K562 (cell line): Measurements from ENCODE around the gene SLC38A2. TPM values are rescaled to one million over a fixed set of nuclear protein-coding genes. Genes with fewer than 3 reads are reported as not detected.
A peak's percentile ranks its signal among the peaks of the same experiment; 100 is the strongest.

Source experiments
- ATF1 ChIP-seq, 2 experiments: fragments of 450-650 bp in 1 of 2; IDR thresholded peaks; 2 replicates each; pipeline ENCODE4 v1.6.1; 2016; ENCODE audit warnings: missing compliant biosample characterization in 1 of 2, missing genetic modification characterization in 1 of 2
- DIDO1 ChIP-seq: fragments of 450-650 bp; IDR thresholded peaks from 2 replicates; pipeline ENCODE4 v1.6.1; 2016; ENCODE audit warnings: low read depth, missing biosample characterization, missing genetic modification characterization
- ESRRA ChIP-seq: fragments of 450-650 bp; IDR thresholded peaks from 2 replicates; pipeline ENCODE4 v1.6.1; 2014; ENCODE audit warnings: low read depth, mild to moderate bottlenecking, moderate library complexity, borderline replicate concordance
- FOXK1 ChIP-seq: sonication (generic); formaldehyde crosslinking; IDR thresholded peaks from 2 replicates; pipeline ENCODE4 v1.8.0; 2022; ENCODE audit warnings: missing genetic modification reagents, mild to moderate bottlenecking, borderline replicate concordance
- HCFC1 ChIP-seq: IDR thresholded peaks from 2 replicates; pipeline ENCODE4 v1.6.1; 2012; ENCODE audit warnings: low read depth, low read length, improper control_type of control experiment
- MAFF ChIP-seq: IDR thresholded peaks from 2 replicates; pipeline ENCODE4 v1.6.1; 2012; ENCODE audit warnings: low read length, improper control_type of control experiment
- MCM7 ChIP-seq, 2 experiments: fragments of 450-650 bp; IDR thresholded peaks; 2 replicates each; pipeline ENCODE4 v1.6.1; 2016 to 2018
- MXI1 ChIP-seq: IDR thresholded peaks from 2 replicates; pipeline ENCODE4 v1.6.1; 2011; ENCODE audit warnings: low read depth, mild to moderate bottlenecking, improper control_type of control experiment, low read length
- POLR2A ChIP-seq: fragments of 450-650 bp; conservative IDR thresholded peaks from 2 replicates; pipeline ENCODE4 v1.6.1; 2016
- STAT5B ChIP-seq: fragments of 250-450 bp; sonication (Bioruptor Pico); IDR thresholded peaks from 2 replicates; pipeline ENCODE4 v1.8.0; 2021; ENCODE audit warnings: mild to moderate bottlenecking, inconsistent platforms
- WHSC1 ChIP-seq: IDR thresholded peaks from one replicate; pipeline ENCODE4 v1.6.1; 2012; ENCODE audit warnings: low read length, control low read depth, inconsistent platforms
- XRCC4 ChIP-seq: IDR thresholded peaks from one replicate; pipeline ENCODE4 v1.6.1; 2011; ENCODE audit not compliant: insufficient read depth, insufficient read length; ENCODE audit errors: extremely low read depth
- ZNF133 ChIP-seq: fragments of 250-450 bp; sonication (Bioruptor Pico); IDR thresholded peaks from 2 replicates; pipeline ENCODE4 v1.4.0; 2020; ENCODE audit warnings: mild to moderate bottlenecking
- ZNF584 ChIP-seq: fragments of 200-800 bp; sonication (Bioruptor generic); IDR thresholded peaks from 2 replicates; pipeline ENCODE4 v1.6.1; 2016; ENCODE audit warnings: low read depth, mild to moderate bottlenecking, missing genetic modification characterization, missing compliant biosample characterization
- polyA plus RNA-seq, 8 experiments: library from polyadenylated mRNA; depleted of rRNA in 4 of 8; stranded (reverse) in 5 of 8; unstranded in 3 of 8; fragments of >200 nt; fragmentation: Nextera tagmentation in 2 of 8; fragmentation: Illumina TruSeq in 1 of 8; extraction: Ambion mirVana in 2 of 8; extraction: Trizol in 1 of 8; gene quantifications; 2 replicates each; pipeline versions ENCODE4 v1.2.1 to v1.2.3, GENCODE V29; 2011 to 2014; ENCODE audit warnings: inconsistent platforms in 1 of 8, missing spikeins in 1 of 8
- total RNA-seq, 7 experiments: library from RNA; depleted of rRNA in 6 of 7; stranded (reverse); fragments of >200 nt in 6 of 7; fragmentation: Illumina TruSeq in 2 of 7; extraction: Trizol in 2 of 7; gene quantifications; 2 replicates each; pipeline versions ENCODE4 v1.2.1 to v1.2.3, GENCODE V29; 2011 to 2021; ENCODE audit warnings: low replicate concordance in 1 of 7
- TF ChIP-seq, protein P1 (sequence below): fragments of 450-650 bp; IDR thresholded peaks from 2 replicates; pipeline ENCODE4 v1.6.1; 2016; ENCODE audit warnings: low read depth
- TF ChIP-seq, protein P2 (sequence below): fragments of 450-650 bp; formaldehyde crosslinking; IDR thresholded peaks from 2 replicates; pipeline ENCODE4 v1.4.0; 2022; ENCODE audit warnings: missing genetic modification characterization
- TF ChIP-seq, protein P3 (sequence below): fragments of 450-650 bp; formaldehyde crosslinking; IDR thresholded peaks from 2 replicates; pipeline ENCODE4 v1.4.0; 2020; ENCODE audit warnings: mild to moderate bottlenecking, moderate library complexity

SLC38A2 gene
- total and polyA plus RNA-seq, 9 of the 15 experiments (the other 6 are each of a cell fraction or from before 2014, with no cell fraction given): 98.7 to 292 (median 143) TPM

DNA sequence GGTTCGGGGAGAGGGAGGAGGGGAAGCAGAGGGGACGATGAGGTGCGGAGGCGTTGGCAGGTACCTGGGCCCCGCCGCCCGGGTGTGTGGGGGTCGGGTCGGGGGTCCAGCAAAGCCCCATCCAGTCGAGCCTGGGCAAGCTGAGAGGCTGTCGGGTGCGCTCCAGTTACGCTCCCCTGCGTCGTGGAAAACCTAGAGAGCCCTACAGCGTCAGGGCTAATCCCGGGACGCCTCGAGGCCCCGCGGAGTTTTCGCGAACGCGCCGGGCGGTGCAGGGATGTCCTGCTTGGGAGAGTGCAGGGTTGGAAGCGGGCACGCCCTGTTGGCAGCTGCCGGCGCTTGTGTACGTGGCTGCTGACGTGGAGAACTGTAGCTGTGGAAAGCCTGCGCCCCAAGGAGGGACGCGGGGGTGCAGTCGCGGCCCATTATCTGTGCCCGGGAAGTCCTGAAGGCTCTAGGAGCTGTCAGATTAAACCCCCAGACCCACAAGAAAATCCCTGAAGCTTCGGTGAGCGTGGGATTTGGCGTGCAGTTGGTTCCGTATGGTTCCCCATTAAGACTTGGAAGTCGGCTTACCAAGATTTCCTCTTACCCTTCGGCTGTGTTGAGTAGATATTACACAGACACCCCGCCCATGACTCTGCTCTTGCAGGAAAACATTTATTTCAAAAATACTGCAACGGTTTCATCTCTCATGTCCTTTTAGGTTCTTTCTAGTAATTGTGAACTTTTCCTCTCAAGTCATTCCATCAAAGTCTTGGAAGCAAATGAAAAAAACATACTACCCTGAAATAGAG is 11.3 kb upstream of the SLC38A2 start (continued):
- TF ChIP-seq, protein P1, sequence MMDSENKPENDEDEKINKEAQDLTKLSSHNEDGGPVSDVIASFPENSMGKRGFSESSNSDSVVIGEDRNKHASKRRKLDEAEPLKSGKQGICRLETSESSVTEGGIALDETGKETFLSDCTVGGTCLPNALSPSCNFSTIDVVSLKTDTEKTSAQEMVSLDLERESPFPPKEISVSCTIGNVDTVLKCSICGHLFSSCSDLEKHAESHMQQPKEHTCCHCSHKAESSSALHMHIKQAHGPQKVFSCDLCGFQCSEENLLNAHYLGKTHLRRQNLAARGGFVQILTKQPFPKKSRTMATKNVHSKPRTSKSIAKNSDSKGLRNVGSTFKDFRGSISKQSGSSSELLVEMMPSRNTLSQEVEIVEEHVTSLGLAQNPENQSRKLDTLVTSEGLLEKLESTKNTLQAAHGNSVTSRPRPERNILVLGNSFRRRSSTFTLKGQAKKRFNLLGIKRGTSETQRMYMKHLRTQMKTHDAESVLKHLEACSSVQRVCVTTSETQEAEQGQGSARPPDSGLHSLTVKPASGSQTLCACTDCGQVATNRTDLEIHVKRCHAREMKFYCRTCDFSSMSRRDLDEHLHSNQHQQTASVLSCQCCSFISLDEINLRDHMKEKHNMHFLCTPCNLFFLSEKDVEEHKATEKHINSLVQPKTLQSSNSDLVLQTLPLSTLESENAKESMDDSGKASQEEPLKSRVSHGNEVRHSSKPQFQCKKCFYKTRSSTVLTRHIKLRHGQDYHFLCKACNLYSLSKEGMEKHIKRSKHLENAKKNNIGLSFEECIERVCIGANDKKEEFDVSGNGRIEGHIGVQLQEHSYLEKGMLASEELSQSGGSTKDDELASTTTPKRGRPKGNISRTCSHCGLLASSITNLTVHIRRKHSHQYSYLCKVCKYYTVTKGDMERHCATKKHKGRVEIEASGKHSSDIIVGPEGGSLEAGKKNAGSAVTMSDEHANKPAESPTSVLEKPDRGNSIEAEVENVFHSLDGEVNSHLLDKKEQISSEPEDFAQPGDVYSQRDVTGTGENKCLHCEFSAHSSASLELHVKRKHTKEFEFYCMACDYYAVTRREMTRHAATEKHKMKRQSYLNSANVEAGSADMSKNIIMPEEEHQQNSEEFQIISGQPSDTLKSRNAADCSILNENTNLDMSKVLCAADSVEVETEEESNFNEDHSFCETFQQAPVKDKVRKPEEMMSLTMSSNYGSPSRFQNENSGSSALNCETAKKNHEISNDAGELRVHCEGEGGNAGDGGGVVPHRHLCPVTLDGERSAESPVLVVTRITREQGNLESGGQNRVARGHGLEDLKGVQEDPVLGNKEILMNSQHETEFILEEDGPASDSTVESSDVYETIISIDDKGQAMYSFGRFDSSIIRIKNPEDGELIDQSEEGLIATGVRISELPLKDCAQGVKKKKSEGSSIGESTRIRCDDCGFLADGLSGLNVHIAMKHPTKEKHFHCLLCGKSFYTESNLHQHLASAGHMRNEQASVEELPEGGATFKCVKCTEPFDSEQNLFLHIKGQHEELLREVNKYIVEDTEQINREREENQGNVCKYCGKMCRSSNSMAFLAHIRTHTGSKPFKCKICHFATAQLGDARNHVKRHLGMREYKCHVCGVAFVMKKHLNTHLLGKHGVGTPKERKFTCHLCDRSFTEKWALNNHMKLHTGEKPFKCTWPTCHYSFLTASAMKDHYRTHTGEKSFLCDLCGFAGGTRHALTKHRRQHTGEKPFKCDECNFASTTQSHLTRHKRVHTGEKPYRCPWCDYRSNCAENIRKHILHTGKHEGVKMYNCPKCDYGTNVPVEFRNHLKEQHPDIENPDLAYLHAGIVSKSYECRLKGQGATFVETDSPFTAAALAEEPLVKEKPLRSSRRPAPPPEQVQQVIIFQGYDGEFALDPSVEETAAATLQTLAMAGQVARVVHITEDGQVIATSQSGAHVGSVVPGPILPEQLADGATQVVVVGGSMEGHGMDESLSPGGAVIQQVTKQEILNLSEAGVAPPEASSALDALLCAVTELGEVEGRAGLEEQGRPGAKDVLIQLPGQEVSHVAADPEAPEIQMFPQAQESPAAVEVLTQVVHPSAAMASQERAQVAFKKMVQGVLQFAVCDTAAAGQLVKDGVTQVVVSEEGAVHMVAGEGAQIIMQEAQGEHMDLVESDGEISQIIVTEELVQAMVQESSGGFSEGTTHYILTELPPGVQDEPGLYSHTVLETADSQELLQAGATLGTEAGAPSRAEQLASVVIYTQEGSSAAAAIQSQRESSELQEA: no peak
- no peak for TF ChIP-seq MCM7 (IDR thresholded peaks at IDR 0.05)
- no peak for TF ChIP-seq ZNF133 (CRISPR knock-in tag)
- TF ChIP-seq HCFC1: no peak
- no peak for TF ChIP-seq MXI1
- TF ChIP-seq STAT5B (CRISPR knock-in tag): no peak
- 0 out of 2 replicates have a peak, but pooled peaks have one; percentile 70 for TF ChIP-seq FOXK1 (CRISPR knock-in tag)
- no peak for TF ChIP-seq ZNF584 (CRISPR knock-in tag)
- TF ChIP-seq POLR2A: peak; percentile 70
- TF ChIP-seq, protein P2, sequence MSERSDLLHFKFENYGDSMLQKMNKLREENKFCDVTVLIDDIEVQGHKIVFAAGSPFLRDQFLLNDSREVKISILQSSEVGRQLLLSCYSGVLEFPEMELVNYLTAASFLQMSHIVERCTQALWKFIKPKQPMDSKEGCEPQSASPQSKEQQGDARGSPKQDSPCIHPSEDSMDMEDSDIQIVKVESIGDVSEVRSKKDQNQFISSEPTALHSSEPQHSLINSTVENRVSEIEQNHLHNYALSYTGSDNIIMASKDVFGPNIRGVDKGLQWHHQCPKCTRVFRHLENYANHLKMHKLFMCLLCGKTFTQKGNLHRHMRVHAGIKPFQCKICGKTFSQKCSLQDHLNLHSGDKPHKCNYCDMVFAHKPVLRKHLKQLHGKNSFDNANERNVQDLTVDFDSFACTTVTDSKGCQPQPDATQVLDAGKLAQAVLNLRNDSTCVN (CRISPR knock-in tag): no peak
- no peak for TF ChIP-seq ESRRA
- TF ChIP-seq WHSC1: no peak
- no peak for TF ChIP-seq DIDO1 (tag)
- TF ChIP-seq, protein P3, sequence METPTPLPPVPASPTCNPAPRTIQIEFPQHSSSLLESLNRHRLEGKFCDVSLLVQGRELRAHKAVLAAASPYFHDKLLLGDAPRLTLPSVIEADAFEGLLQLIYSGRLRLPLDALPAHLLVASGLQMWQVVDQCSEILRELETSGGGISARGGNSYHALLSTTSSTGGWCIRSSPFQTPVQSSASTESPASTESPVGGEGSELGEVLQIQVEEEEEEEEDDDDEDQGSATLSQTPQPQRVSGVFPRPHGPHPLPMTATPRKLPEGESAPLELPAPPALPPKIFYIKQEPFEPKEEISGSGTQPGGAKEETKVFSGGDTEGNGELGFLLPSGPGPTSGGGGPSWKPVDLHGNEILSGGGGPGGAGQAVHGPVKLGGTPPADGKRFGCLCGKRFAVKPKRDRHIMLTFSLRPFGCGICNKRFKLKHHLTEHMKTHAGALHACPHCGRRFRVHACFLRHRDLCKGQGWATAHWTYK (CRISPR knock-in tag): peak; percentile 94
- TF ChIP-seq XRCC4: no peak
- TF ChIP-seq ATF1 (CRISPR knock-in tag; IDR thresholded peaks at IDR 0.05): no peak
- peak; percentile 95 for TF ChIP-seq ATF1 (tag; IDR thresholded peaks at IDR 0.05)
- no peak for TF ChIP-seq MAFF
